Kidney (tissue), 14 donors: ENCODE data around the gene LYPD4. TPM values are rescaled to one million over a fixed set of nuclear protein-coding genes. Genes with fewer than 3 reads are reported as not detected.
A peak's percentile ranks its signal among the peaks of the same experiment; 100 is the strongest.

Experiments used
- DNase-seq, 5 donors: peaks; one replicate each; pipeline ENCODE4 v3.0.0-alpha.2; 2013 to 2020
- FAIRE-seq: peaks from 2 replicates; lab custom pipeline; 2012; peaks lifted over from hg19 to GRCh38; lab: Jason Lieb, UNC
- H3K27ac ChIP-seq, 2 donors: one replicate each; pipeline ENCODE4 v1.7.0; 2013; ENCODE audit warnings: low read depth in 2 of 2, low read length in 2 of 2, inconsistent platforms in 1 of 2
- H3K27me3 ChIP-seq: one replicate; pipeline ENCODE4 v1.7.1; 2013; ENCODE audit warnings: low read length, inconsistent platforms; ENCODE audit not compliant: control insufficient read depth, insufficient read depth
- H3K36me3 ChIP-seq, 3 donors: one replicate each; pipeline versions ENCODE4 v1.7.0 to v1.7.1; 2013; ENCODE audit warnings: low read length in 3 of 3, control low read depth in 1 of 3, inconsistent platforms in 1 of 3; ENCODE audit not compliant: insufficient read depth in 3 of 3, control insufficient read depth in 2 of 3
- H3K4me1 ChIP-seq, 3 donors: one replicate each; pipeline versions ENCODE4 v1.7.0 to v1.7.1; 2013; ENCODE audit warnings: low read length in 3 of 3, inconsistent platforms in 1 of 3, low read depth in 1 of 3; ENCODE audit not compliant: control insufficient read depth in 2 of 3, insufficient read depth in 2 of 3
- H3K4me3 ChIP-seq, 3 donors: one replicate each; pipeline versions ENCODE4 v1.7.0 to v1.8.1; 2013; ENCODE audit warnings: low read length in 3 of 3, control low read depth in 1 of 3, inconsistent platforms in 1 of 3
- H3K9ac ChIP-seq, 3 donors: one replicate each; pipeline versions ENCODE4 v1.7.0 to v1.7.1; 2013; ENCODE audit warnings: low read length in 3 of 3, control low read depth in 1 of 3, inconsistent platforms in 1 of 3
- H3K9me3 ChIP-seq, 3 donors: one replicate each; pipeline versions ENCODE4 v1.7.0 to v1.7.1; 2013; ENCODE audit warnings: low read length in 3 of 3, control low read depth in 1 of 3, inconsistent platforms in 1 of 3; ENCODE audit not compliant: control insufficient read depth in 2 of 3, insufficient read depth in 1 of 3
- intact Hi-C: fragments of 100-400 bp; cut with DNase I; formaldehyde crosslinking; loops from one replicate; pipeline ENCODE4 v1.11.1; 2022
- polyA plus RNA-seq: library from polyadenylated mRNA; stranded (reverse); fragments of 350-450 nt; fragmentation: Illumina TruSeq; extraction: RNeasy Lipid Tissue Mini Kit (QIAGEN cat#74804); gene quantifications from one replicate; pipeline ENCODE4 v1.2.3, GENCODE V29; 2014; ENCODE audit warnings: low read depth, low replicate concordance; ENCODE audit not compliant: insufficient read depth
- total RNA-seq: library from RNA; stranded (reverse); fragmentation: NEBNext Ultra II Directional; extraction: Animal tissue kit (Norgen Biotek cat#: 25700); gene quantifications from one replicate; pipeline ENCODE4 v1.2.1, GENCODE V29; 2021
- TF ChIP-seq, protein P1 (sequence below): IDR thresholded peaks from 3 replicates; pipeline ENCODE4 v1.5.1; 2012; ENCODE audit warnings: mild to moderate bottlenecking, moderate library complexity, borderline replicate concordance; ENCODE audit not compliant: insufficient read depth; ENCODE audit errors: extremely low read depth
- donor health status: control.
- donor health status: control.
- donor health status: control.
- donor health status: control.
- donor health status: control.
- donor health status: DM: yes; HTN: yes; CAD: no.
- donor health status: Normal renal cell carcinoma (clear cell type).

Gene LYPD4
- total and polyA plus RNA-seq, 2 donors from 2014 or later, result not detected

DNA sequence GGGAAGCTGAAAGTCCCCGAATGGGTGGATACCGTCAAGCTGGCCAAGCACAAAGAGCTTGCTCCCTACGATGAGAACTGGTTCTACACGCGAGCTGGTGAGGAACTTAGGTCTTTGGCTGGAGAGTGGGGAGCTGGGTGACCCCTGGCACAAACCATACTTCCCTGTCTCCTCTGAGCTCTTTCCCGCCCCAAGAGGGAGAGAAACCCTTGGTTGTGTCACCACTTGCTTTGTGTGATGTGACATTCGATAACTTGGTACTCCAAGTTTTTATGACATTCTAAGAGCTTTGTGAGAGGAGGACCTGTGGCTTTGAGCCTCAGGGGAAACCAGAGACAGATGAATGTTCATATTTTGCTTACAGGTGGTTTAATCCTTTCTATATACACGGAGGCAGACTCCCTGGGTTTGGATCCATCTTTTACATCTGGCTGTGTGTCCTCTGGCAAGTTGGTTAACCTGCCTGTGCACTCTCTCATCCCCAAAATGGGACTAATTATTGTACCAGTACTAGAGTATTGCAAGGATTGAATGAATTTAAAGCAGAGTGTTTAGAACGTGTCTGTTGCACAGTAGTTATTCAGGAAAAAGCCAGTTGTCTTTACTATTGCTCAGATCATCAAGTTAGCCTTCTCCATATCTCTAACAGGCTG, 16.8 kb upstream of the LYPD4 start:
- no peaks in the 10 kb centered on the region for H3K9me3 ChIP-seq
- FAIRE-seq, result no peak
- peak in 1 of 5 donors; percentile 46 for DNase-seq
- peak overlapping the region; percentile 87 to 95 (median 93) for H3K4me3 ChIP-seq
- peaks cover 2 to 22% (median 11%) of the 10 kb centered on the region in 3 donors for H3K4me1 ChIP-seq
- peaks cover 17 to 34% (median 20%) of the 10 kb centered on the region in 3 donors for H3K36me3 ChIP-seq
- peak overlapping the region; percentile 90 to 98 (median 94) for H3K9ac ChIP-seq
- H3K27me3 ChIP-seq, result no peaks in the 10 kb centered on the region
- TF ChIP-seq, protein P1, sequence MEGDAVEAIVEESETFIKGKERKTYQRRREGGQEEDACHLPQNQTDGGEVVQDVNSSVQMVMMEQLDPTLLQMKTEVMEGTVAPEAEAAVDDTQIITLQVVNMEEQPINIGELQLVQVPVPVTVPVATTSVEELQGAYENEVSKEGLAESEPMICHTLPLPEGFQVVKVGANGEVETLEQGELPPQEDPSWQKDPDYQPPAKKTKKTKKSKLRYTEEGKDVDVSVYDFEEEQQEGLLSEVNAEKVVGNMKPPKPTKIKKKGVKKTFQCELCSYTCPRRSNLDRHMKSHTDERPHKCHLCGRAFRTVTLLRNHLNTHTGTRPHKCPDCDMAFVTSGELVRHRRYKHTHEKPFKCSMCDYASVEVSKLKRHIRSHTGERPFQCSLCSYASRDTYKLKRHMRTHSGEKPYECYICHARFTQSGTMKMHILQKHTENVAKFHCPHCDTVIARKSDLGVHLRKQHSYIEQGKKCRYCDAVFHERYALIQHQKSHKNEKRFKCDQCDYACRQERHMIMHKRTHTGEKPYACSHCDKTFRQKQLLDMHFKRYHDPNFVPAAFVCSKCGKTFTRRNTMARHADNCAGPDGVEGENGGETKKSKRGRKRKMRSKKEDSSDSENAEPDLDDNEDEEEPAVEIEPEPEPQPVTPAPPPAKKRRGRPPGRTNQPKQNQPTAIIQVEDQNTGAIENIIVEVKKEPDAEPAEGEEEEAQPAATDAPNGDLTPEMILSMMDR, result no peak
- intact Hi-C loops, result no loop called here
- H3K27ac ChIP-seq, result no peak overlapping the region

DNA sequence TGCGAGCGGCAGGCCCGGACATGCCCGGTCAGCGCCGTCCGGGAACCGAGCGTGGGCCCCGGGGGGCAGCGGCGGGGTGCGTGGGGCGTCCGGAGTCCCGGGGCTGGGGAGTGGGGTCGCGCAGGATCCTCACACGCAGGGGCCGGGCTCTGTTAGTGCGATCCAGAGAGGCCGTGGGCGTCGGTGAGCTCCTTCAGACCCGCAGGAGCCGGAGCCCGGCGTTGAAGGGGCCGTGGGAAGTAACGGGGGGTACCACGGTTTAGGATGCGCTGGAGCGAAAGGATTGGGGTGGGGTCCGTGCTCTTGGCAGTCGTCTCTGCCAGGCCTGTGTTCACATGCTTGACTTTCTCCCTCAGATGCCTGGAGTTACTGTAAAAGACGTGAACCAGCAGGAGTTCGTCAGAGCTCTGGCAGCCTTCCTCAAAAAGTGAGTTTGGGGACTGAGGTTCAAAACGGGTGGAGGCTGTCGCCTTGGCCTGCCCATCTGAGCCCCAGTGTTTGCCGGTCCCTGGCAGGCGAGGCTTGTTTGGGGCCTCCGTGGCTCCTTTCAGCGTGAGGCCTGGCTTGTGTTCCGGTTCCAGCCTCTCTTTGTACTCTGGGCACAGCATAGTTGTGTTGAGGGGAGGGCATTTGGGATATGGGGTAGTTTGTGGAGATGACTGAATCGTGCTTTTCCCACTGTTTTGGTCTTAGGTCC, 16.1 kb upstream of the LYPD4 start:
- Histone ChIP-seq H3K4me1 (peaks cover 2 to 22% (median 11%) of the 10 kb centered on the region in 3 donors), H3K4me3 (peak overlapping the region; percentile 87 to 95 (median 93)), H3K9me3 (no peaks in the 10 kb centered on the region), H3K9ac (peak overlapping the region; percentile 90 to 98 (median 94)), H3K27me3 (no peaks in the 10 kb centered on the region), H3K36me3 (peaks cover 17 to 34% (median 20%) of the 10 kb centered on the region in 3 donors), H3K27ac (peak overlapping the region; percentile 88 to 99)
- DNase-seq (peak in 4 of 5 donors; percentile 15 to 88 (median 48)), FAIRE-seq (no peak)
- intact Hi-C loops, result no loop called here
- TF ChIP-seq, protein P1, result no peak

DNA sequence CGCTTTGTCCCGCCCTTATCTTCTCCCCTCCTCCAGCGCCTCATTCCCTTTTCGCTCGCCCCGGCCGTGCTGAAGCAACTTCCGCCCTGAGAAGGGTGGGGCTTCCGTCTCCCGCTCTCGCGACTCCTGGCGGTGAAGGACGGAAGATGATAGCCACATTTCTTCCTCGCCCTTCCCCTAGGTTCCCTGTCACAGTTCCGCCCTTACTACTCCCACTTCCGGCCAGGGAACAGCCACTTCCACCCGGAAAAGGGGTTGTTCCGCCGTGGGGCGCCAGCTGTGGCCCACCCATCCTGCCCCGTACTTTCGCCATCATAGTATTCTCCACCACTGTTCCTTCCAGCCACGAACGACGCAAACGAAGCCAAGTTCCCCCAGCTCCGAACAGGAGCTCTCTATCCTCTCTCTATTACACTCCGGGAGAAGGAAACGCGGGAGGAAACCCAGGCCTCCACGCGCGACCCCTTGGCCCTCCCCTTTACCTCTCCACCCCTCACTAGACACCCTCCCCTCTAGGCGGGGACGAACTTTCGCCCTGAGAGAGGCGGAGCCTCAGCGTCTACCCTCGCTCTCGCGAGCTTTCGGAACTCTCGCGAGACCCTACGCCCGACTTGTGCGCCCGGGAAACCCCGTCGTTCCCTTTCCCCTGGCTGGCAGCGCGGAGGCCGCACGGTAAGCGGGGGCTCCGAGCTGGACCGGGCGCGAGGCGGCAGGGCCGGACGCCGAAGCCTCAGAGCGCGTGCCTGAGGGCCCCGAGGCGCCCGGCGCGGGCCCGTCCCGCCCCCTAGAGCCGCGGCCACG, 15.3 kb upstream of the LYPD4 start, which contains the start of gene RPS19:
RPS19 (plus strand) TSS at position 638 of the 801 bp plus-strand sequence. CDS start 520 bp downstream, outside the sequence.
- Histone ChIP-seq H3K4me1 (peaks cover 2 to 22% (median 11%) of the 10 kb centered on the region in 3 donors), H3K36me3 (peaks cover 17 to 28% (median 20%) of the 10 kb centered on the region in 3 donors), H3K9me3 (no peaks in the 10 kb centered on the region), H3K27me3 (no peaks in the 10 kb centered on the region), H3K4me3 (peak within 1 kb of the TSS; percentile 87 to 95 (median 94)), H3K9ac (peak within 1 kb of the TSS; percentile 90 to 98 (median 94)), H3K27ac (peak within 1 kb of the TSS; percentile 88 to 99)
- TF ChIP-seq, protein P1, result peak; percentile 49
- DNase-seq (peak; percentile 99 to 100 (median 99)), FAIRE-seq (peak; percentile 96)
- intact Hi-C loops, result no loop called here
